Measurements from ENCODE around the gene TEX264. TPM values are rescaled to one million over a fixed set of nuclear protein-coding genes. Genes with fewer than 3 reads are reported as not detected.

Gene TEX264
- total RNA-seq, 1 donor from 2014 or later = 28.2 TPM

DNA sequence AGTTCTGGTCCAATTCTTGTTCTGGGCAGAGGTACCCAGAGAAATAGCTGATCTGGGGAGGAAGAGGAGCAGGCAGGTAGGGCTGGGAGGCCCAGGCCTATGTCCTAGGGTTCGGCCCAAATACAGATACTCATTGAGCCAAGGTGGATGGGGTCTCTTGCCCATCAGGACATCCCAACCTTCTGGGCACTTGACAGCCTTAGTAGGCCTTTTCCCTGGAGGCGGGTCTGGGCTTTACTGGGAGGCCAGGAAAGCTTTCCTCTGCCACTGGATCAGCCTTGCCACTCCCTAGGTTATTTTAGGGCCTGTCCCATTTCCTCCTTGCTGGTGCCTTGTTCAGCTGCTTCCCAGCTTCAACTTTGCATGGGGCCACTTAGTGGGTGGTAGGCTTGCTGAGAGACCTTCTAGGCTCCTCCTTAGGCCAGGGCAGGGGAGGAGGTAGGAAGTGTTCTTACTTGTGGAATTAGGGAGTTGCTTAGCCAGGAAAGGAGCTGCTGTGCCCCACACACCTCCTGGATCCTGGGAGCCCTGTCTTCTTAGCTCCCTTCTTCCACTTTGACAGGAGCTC, 9.7 kb downstream of the TEX264 start:
- Histone ChIP-seq H4K20me1 (ENCODE audit: insufficient read depth, low read length) (peaks cover 58% of the 10 kb centered on the region), H3K9me3 (ENCODE audit: insufficient read depth, low read depth, low read length) (no peaks in the 10 kb centered on the region), H3K27me3 (ENCODE audit: insufficient read depth, low read length) (no peaks in the 10 kb centered on the region), H3K27ac (ENCODE audit: low read depth, low read length) (no peak overlapping the region), H3K4me3 (ENCODE audit: insufficient read depth, low read depth, low read length) (no peak overlapping the region), H3K79me2 (ENCODE audit: insufficient read depth, low read length) (peaks cover 6% of the 10 kb centered on the region), H3K9ac (ENCODE audit: low read length) (no peak overlapping the region), H3K4me1 (ENCODE audit: insufficient read depth, low read length) (peaks cover 11% of the 10 kb centered on the region), H3K4me2 (ENCODE audit: low read length) (no peak overlapping the region), H3K36me3 (ENCODE audit: insufficient read depth, low read length) (no peaks in the 10 kb centered on the region), H2AFZ (ENCODE audit: low read depth, low read length) (no peak overlapping the region)
- Mint-ChIP-seq H3K27me3 (ENCODE audit: low read depth, unreplicated experiment) (no peaks in the 10 kb centered on the region), H3K9me3 (ENCODE audit: unreplicated experiment) (no peaks in the 10 kb centered on the region), H3K4me1 (ENCODE audit: low read depth, unreplicated experiment) (peaks cover 17% of the 10 kb centered on the region), H3K36me3 (ENCODE audit: low read depth, unreplicated experiment) (peaks cover 10% of the 10 kb centered on the region), H3K27ac (ENCODE audit: unreplicated experiment) (no peak overlapping the region), H3K4me3 (ENCODE audit: unreplicated experiment) (no peak overlapping the region)
- no peak for DNase-seq (ENCODE audit: low read depth)
- TF ChIP-seq CTCF (IDR thresholded peaks at IDR 0.05; ENCODE audit: insufficient read depth, low read depth, low read length) = no peak
- TF ChIP-seq EZH2 (IDR thresholded peaks at IDR 0.05; ENCODE audit: insufficient read depth, low read length) = no peak
- no peak for FAIRE-seq

DNA sequence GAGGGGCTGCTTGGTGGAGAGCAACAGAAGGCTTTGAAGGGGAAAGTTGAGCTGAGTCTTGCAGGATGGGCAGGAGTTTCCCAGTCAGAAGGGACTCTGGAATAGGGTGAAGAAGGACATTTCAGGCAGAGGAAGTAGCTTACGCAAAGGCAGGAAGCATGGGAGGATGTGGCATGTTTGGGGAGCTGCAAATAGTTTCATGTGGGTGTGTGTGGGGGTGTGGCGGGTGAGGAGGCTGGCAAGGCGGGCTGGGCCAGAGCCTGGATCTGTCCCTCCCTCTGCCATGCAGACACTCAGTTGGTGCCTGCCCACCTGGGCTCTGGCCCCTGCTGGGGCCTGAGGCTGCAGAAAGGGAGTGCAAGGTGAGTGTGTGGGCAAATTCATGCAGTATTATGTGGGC, 10.4 kb downstream of the TEX264 start:
- H3K9ac ChIP-seq (ENCODE audit: low read length) = no peak overlapping the region
- FAIRE-seq (no peak), DNase-seq (ENCODE audit: low read depth) (no peak)
- no peaks in the 10 kb centered on the region for H3K79me2 ChIP-seq (ENCODE audit: insufficient read depth, low read length)
- H3K36me3 ChIP-seq (ENCODE audit: insufficient read depth, low read length) = no peaks in the 10 kb centered on the region
- H2AFZ ChIP-seq (ENCODE audit: low read depth, low read length) = no peak overlapping the region
- Mint-ChIP-seq H3K27me3 (ENCODE audit: low read depth, unreplicated experiment) (no peaks in the 10 kb centered on the region), H3K4me3 (ENCODE audit: unreplicated experiment) (no peak overlapping the region), H3K9me3 (ENCODE audit: unreplicated experiment) (no peaks in the 10 kb centered on the region), H3K27ac (ENCODE audit: unreplicated experiment) (peak overlapping the region; percentile 74), H3K4me1 (ENCODE audit: low read depth, unreplicated experiment) (peaks cover 24% of the 10 kb centered on the region), H3K36me3 (ENCODE audit: low read depth, unreplicated experiment) (peaks cover 12% of the 10 kb centered on the region)
- H3K4me1 ChIP-seq (ENCODE audit: insufficient read depth, low read length) = peaks cover 18% of the 10 kb centered on the region
- H3K27me3 ChIP-seq (ENCODE audit: insufficient read depth, low read length) = no peaks in the 10 kb centered on the region
- H3K4me3 ChIP-seq (ENCODE audit: insufficient read depth, low read depth, low read length) = no peak overlapping the region
- H3K9me3 ChIP-seq (ENCODE audit: insufficient read depth, low read depth, low read length) = no peaks in the 10 kb centered on the region
- peaks cover 51% of the 10 kb centered on the region for H4K20me1 ChIP-seq (ENCODE audit: insufficient read depth, low read length)
- no peak overlapping the region for H3K27ac ChIP-seq (ENCODE audit: low read depth, low read length)
- TF ChIP-seq EZH2 (IDR thresholded peaks at IDR 0.05; ENCODE audit: insufficient read depth, low read length) (no peak), CTCF (IDR thresholded peaks at IDR 0.05; ENCODE audit: insufficient read depth, low read depth, low read length) (no peak)
- no peak overlapping the region for H3K4me2 ChIP-seq (ENCODE audit: low read length)

DNA sequence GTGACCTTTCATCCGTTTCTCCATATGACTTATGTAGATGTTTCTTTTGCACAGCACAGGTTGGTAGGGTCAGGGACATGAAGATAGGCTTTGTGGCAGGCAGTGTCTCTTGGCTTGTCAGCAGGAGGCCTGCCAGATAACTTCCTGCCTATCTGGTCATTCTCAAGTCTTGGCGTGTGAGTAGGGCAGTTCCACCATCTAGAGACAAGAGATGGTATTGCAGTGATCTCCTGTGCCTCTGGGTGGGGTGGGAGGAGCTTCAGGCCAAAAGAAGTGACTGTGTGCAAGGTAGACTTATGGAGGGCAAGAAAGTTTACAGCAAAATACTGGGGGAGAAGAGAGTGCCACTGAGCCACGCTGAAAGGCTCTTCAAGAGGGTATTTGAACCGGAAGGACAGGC, 11.0 kb downstream of the TEX264 start:
- H3K4me1 ChIP-seq (ENCODE audit: insufficient read depth, low read length) = peaks cover 24% of the 10 kb centered on the region
- Mint-ChIP-seq H3K27me3 (ENCODE audit: low read depth, unreplicated experiment) (no peaks in the 10 kb centered on the region), H3K4me1 (ENCODE audit: low read depth, unreplicated experiment) (peaks cover 29% of the 10 kb centered on the region), H3K36me3 (ENCODE audit: low read depth, unreplicated experiment) (peaks cover 12% of the 10 kb centered on the region), H3K9me3 (ENCODE audit: unreplicated experiment) (no peaks in the 10 kb centered on the region), H3K4me3 (ENCODE audit: unreplicated experiment) (no peak overlapping the region), H3K27ac (ENCODE audit: unreplicated experiment) (peak overlapping the region; percentile 22)
- no peak for TF ChIP-seq EZH2 (IDR thresholded peaks at IDR 0.05; ENCODE audit: insufficient read depth, low read length)
- peak; percentile 78 for TF ChIP-seq CTCF (IDR thresholded peaks at IDR 0.05; ENCODE audit: insufficient read depth, low read depth, low read length)
- no peaks in the 10 kb centered on the region for H3K27me3 ChIP-seq (ENCODE audit: insufficient read depth, low read length)
- H4K20me1 ChIP-seq (ENCODE audit: insufficient read depth, low read length) = peaks cover 49% of the 10 kb centered on the region
- DNase-seq (ENCODE audit: low read depth) (peak; percentile 65), FAIRE-seq (peak; percentile 96)
- H3K79me2 ChIP-seq (ENCODE audit: insufficient read depth, low read length) = no peaks in the 10 kb centered on the region
- no peak overlapping the region for H3K27ac ChIP-seq (ENCODE audit: low read depth, low read length)
- no peaks in the 10 kb centered on the region for H3K9me3 ChIP-seq (ENCODE audit: insufficient read depth, low read depth, low read length)
- no peak overlapping the region for H3K4me2 ChIP-seq (ENCODE audit: low read length)
- no peaks in the 10 kb centered on the region for H3K36me3 ChIP-seq (ENCODE audit: insufficient read depth, low read length)
- no peak overlapping the region for H3K9ac ChIP-seq (ENCODE audit: low read length)
- no peak overlapping the region for H2AFZ ChIP-seq (ENCODE audit: low read depth, low read length)
- H3K4me3 ChIP-seq (ENCODE audit: insufficient read depth, low read depth, low read length) = no peak overlapping the region
